IPS DF 19.7 (cell line): ENCODE measurements around the gene BAHCC1.

Experiments used
- DNase-seq: peaks from one replicate; pipeline ENCODE4 v3.0.0-alpha.2; 2013; ENCODE audit warnings: low read depth, low spot score

The BAHCC1 gene

DNA sequence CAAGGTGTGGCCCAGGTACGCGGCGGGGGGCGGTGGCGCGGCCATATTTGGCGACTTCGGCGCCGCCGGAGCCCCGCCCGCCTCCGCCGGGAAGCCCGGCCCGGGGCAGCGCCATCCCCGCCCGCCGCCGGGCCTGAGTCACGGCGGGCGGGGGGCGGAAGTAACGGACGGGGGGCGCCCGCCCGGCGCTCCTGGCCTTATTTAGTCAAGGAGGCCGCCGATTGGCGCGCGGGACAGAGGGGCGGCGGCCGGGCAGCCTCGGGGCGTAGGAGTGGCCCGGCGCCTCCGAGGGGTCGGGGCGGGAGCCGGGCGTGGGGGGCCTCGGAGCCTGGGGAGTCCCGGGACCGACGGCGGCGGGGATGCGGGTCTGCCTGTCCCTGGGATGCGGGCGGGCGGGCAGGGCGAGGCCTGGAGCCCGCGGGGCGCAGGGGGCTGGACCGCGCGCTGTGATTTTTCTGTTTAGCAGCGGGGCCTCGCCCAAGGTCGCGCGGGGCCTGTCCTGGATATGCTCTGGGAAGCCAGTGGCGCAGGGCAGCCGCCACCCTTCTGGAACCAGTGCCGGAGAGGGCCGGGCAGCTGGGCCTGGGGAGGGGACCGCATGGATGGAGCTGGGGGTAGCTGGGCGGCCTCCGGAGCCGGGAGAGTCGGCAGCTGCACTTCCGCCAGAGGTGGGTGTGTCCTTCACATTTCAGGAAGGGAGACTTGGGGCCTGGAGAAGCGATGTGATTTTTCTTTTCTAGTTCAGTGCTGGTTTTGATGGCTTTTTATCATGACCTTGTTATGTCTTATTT lies 119.7 kb downstream of the BAHCC1 start:
- DNase-seq: no peak

DNA sequence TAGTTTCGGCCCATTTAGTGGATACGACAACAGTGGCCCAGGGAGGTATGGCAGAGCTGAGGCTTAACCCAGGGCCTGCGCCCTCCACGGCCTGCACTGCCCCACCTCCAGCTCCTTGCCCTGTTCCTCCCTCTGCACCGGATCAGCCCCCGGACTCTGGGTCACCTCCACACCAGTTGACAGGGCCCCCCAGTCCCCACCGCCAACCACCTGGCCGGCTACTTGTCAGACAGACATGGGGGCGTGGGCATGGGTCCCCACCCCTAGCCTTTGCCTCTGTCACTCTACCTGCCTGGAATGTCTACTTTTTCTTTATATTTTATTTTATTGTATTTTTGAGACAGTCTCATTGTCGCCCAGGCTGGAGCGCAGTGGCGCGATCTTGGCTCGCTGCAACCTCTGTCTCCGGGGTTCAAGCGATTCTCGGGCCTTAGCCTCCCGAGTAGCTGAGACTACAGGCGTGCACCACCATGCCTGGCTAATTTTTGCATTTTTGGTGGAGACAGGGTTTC lies 120.3 kb downstream of the BAHCC1 start:
- DNase-seq: no peak
